ENCODE data around the gene ZNF778.
"Not testable (repeated sequence)": the region's sequence is repeated elsewhere in the genome, so short reads cannot be mapped to it uniquely, and the experiment has no call there.

Gene ZNF778

GRCh38 chr16:89257757-89258465, 40.4 kb downstream of the ZNF778 start:
- no peak for DNase-seq

- DNase-seq, result not testable (repeated sequence)
Observed at GRCh38 chr16:89259901-89260300, 42.4 kb downstream of the ZNF778 start.

- no peak for DNase-seq
Observed at GRCh38 chr16:89261691-89262563, 44.4 kb downstream of the ZNF778 start.

DNA sequence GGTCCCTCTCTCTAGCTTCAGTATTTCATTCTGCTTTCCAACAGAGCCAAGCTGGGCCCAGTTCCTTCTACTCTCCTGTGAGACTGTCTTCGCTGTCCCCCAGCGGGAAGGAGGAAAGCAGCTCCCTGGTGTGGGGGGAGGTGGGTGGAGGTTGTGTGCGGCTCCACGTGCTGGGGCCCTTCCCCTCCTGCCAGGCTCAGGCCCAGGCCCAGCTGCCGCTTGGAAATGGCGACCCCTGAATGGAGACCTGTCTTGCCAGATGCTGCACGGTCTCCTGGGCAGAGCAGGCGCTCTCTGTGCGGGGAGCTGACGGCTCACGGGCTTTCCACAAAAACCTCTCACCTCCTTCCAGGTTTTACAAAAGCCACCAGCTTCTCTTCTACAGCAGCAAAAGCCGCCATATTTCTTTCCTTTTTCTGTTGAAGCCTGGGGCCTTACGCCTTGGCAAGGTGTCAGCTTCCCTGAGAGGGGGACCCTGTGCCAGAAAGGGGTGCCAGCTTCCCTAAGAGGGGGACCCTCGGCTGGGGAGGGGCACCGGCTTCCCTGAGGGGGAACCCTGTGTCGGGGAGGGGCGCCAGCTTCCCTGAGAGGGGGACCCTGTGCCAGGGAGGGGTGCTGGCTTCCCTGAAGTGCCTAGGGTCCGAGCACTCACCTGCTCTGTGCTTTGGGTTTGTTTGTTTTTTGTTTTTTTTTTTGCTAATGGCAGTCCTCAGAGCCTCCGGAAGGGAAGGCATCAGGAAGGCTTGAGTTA, 47.5 kb downstream of the ZNF778 start:
- DNase-seq, result no peak

- no peak for DNase-seq
Observed at GRCh38 chr16:89265647-89266046, 48.1 kb downstream of the ZNF778 start.

DNA sequence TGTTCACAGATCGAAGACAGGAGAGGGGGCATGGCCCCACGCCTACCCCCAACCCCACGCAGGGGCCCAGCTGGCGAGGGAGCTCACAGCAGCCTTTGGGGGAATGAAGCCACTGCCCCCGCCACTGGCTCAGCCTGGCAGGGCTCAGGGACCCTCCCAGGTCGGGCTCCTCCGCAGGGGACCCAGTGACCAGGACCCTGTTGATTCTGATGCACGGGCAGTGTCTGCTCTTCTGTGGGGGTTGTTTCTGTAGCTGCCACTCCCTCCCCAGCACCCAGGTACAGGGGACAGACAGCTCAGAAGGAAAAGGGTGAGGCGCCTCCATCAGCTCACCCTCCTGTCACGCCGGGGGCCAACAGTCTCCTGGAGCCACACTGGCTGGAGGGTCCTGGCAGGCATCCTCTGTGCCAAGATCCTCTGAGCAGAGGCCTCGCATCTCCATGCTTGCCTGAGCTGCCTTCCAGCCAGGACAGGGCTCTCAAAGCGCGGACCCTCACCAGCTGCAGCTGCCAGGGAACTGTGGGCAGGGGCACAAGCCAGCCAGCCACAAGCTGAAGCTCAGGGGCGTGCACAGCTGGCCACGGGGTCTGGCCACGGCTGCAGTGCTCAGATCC, 49.1 kb downstream of the ZNF778 start:
- DNase-seq, result no peak

DNA sequence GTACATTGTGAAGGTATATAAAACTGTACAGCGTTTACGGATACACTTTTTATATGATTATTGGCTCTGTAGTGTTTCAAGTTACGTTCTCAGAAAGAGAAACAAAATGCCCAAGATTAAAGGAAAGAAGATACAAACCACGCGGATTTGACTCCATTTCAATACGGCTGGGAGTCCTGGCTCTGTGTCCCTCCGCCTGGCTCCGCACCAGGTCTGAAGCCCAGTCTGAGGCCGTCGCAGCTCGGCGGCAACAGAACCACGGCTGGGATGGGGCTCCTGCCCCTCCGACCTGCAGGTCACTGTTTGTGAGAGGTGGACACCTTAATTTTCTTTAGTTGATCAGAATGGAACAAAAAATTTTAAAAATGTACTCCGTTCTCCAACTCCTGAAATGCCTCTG, 50.2 kb downstream of the ZNF778 start:
- DNase-seq, result not testable (repeated sequence)

- DNase-seq, result no peak
Observed at GRCh38 chr16:89268585-89268984, 51.1 kb downstream of the ZNF778 start.

DNA sequence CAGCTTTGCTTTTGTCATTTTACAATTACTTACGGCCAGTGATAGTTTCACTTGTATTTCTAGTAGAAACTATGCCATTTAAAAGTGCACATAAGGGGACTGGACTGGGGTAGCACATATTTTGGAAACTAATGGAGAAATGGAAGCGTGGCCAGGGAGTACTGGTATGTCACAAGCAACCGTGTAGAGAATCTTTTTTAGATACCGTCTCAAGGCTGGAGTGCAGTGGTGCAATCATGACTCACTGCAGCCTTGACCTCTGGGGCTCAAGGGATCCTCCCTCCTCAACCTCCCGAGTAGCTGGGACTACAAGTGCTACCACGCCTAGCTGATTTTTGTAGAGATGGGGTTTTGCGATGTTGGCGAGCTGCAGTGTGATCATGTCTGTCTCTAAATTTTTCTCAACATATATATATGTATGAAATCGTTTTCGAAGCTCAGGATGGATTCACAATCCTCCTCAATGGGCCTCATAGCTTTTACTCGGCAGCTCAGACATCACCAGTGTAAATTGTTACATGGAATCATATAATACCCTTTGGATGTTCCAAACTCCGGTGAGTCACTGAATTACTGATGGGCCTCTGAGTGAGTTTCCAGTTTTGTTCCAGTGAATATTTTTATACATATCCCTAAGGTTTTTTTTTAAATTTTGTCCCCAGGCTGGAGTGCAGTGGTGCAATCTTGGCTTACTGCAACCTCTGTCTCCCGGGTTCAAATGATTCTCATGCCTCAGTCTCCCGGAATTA, 51.7 kb downstream of the ZNF778 start:
- DNase-seq, result no peak

DNA sequence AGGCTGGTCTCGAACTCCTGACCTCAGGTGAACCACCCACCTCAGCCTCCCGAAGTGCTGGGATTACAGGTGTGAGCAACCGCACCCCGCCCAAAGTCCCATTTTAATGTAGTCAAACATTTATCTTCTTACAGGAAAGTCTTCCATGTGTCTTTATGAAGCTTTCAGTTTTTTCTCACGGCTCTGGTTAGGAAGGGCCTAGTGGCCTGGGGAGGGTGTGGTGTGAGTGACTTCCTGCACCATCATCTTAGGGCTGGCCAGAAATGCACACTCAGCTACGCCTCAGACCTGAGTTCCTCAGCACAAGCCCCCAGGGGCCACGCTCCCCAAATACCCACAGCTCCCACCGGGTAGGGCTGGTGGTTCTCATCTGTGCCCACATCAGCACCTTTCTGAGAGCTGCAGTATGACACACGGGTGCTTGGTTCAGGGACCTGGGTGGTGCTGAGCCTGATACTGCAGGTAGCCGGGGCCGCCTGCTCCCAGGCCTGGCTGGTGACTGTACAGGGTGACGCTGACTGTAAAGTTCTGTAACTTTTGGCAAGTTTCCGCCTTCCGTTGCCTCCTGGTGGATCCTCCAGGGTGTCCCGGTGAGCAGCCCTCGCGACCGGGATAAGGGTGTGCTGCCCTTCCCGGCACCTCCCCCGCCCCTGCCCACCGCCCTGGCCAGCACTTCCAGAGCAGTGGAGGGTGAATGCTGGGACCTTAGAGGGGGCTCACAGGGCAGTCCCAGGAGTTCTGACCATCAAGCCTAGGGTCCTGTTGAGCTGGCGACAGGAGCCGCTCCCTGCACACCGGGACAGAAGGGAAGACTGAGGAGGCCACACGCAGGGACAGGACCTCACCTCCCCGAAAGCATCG, 52.5 kb downstream of the ZNF778 start:
- no peak for DNase-seq

- no peak for DNase-seq
Observed at GRCh38 chr16:89270666-89271345, 53.3 kb downstream of the ZNF778 start.

DNA sequence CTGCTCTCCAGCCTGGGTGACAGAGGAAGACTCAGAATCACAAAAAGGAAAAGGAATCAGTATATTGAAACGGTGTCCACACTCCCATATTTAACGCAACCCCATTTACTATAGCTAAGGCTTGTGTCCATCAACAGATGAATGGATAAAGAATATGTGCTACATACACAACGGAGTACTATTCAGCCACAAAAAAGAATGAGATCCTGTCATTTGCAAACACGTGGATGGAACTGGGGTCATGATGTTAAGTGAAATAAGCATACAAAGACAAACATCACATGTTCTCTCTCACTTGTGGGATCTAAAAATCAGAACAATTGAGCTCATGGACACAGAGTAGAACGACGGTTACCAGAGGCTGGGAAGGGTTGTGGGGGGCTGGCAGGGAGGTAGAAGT, 55.1 kb downstream of the ZNF778 start:
- DNase-seq, result no peak

- DNase-seq, result no peak
Observed at GRCh38 chr16:89273741-89274472, 56.4 kb downstream of the ZNF778 start.

DNA sequence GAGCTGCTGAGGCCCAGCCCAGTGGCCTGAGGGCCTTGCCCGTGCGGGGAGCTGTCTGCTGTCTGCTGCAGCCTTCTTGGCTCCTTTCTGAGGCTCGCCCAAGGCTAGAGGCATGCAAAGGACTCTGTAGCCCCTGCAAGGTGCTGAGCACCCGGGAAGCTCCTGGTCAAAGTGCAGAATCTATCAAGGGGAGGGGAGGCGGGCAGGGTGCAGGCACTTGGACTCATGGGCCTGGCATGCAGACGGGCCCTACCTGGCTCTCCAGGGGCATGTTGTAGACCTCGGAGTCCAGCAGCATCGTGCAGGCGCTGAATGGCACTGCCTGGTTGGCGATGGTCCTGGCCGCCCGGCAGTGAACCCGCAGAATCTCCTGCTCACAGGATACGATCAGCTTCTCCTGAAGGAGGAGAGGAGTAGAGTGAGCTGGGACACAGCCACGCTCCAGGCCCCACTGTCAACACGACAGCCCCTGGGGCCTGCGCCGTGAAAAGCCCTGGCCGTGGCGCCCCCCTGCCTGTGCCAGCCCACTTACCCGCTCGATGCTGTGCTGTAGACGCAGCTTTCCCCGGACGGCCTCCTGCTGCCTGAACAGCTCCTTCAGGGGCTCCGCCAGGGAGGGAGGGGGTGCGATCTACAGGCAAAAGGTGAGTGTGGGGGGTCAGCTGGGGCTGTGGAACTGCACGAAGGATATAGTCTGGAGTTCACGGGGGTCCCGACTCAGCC, 57.2 kb downstream of the ZNF778 start:
- DNase-seq, result no peak

DNA sequence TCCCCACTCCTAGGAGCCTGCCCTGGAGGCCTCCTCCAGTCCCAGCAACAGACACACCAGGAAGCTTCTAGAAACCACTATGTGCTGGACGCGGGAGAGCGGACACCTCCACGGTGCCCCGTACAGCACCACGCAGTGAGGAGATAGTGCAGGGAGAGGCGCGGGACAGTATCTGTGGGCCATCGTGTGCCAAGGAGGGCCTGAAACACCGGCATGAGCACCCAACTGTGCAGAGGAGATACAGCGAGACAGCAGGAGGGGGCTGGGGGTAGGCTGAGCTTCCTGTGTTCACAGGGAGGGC, 57.7 kb downstream of the ZNF778 start:
- DNase-seq, result no peak

GRCh38 chr16:89275837-89276720, 58.6 kb downstream of the ZNF778 start:
- DNase-seq, result no peak

DNA sequence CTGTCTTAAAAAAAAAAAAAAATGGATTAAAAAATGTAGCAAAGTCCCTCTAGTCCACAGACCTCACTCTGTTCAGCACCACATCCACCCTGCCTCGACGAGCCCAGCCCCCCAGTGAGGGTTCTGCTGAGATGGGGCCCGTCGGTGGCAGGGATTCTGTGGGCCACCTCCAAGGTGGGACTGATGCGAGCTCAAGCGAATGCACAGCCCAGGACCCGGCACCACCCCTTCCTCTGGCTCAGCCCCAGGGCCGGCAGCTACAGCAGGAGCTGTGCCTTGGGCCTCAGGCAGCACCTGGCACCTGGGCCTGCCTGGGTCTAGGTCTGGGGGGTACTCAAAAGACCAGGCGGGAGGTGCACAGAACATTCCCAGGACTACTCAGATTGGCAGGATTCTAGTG, 59.5 kb downstream of the ZNF778 start:
- no peak for DNase-seq

DNA sequence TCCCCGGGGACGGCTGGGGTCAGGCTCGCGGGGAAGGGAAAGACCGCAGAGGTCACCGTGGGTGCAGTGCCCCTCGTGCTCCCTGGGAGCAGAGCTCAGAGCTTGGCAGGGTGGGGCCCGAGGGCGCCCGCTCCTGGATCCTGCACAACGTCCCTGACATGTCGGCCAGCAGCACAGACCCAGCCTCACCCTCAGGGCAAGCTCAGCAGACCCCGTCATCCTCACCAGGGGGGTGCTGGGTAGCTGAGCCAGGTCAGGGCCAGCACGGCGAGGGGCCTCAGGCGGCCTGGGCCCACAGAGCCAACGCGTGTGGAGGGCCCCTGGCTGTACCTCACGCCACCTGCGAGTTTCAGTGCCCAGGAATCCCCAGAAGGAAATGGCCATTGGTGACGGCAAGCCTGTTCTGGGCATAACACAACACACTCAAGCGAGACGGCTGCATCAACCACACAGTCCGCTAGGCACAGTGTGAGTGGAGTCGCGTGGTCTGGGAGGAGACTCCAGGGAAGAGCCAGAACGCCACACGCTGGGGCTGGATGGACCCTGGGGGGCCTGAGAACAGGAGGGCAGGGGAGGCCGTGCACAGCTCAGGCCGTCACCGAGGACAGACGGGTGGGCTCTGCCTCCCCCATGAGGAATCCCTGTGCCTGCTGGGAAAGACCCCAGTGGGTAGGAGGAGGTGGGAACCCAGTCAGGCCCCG, 60.3 kb downstream of the ZNF778 start:
- DNase-seq, result no peak
